Liver (tissue), 9 donors: ENCODE results near the gene LSM4. TPM values are rescaled to one million over a fixed set of nuclear protein-coding genes. Genes with fewer than 3 reads are reported as not detected.

Experiments
- DNase-seq: peaks from one replicate; pipeline ENCODE4 v3.0.0-alpha.2; 2017; ENCODE audit warnings: low spot score
- H3K27ac ChIP-seq, 2 donors: one replicate each; pipeline ENCODE4 v1.7.0; 2013; ENCODE audit warnings: inconsistent platforms in 2 of 2, low read length in 2 of 2, control low read depth in 1 of 2, low read depth in 1 of 2, mild to moderate bottlenecking in 1 of 2
- H3K27me3 ChIP-seq, 4 donors: one replicate each; pipeline versions ENCODE4 v1.6.1 to v1.7.0; 2013; ENCODE audit warnings: low read length in 3 of 4, inconsistent platforms in 1 of 4, mild to moderate bottlenecking in 1 of 4, moderate library complexity in 1 of 4; ENCODE audit not compliant: control insufficient read depth in 4 of 4, insufficient read depth in 4 of 4
- H3K36me3 ChIP-seq, 4 donors: one replicate each; pipeline versions ENCODE4 v1.6.1 to v1.7.0; 2013; ENCODE audit warnings: low read length in 3 of 4, mild to moderate bottlenecking in 3 of 4, low read depth in 1 of 4, moderate library complexity in 1 of 4; ENCODE audit not compliant: control insufficient read depth in 4 of 4, insufficient read depth in 3 of 4
- H3K4me1 ChIP-seq, 4 donors: one replicate each; pipeline versions ENCODE4 v1.6.1 to v1.7.0; 2013; ENCODE audit warnings: low read length in 3 of 4, mild to moderate bottlenecking in 3 of 4, moderate library complexity in 1 of 4; ENCODE audit not compliant: control insufficient read depth in 4 of 4, insufficient read depth in 4 of 4
- H3K4me3 ChIP-seq, 3 donors: one replicate each; pipeline versions ENCODE4 v1.6.1 to v1.7.0; 2013; ENCODE audit warnings: low read length in 3 of 3, control low read depth in 1 of 3, low read depth in 1 of 3, mild to moderate bottlenecking in 1 of 3
- H3K9ac ChIP-seq, 2 donors: one replicate each; pipeline ENCODE4 v1.7.0; 2013; ENCODE audit warnings: low read length in 2 of 2, mild to moderate bottlenecking in 2 of 2, moderate library complexity in 2 of 2, control low read depth in 1 of 2, low read depth in 1 of 2
- H3K9me3 ChIP-seq, 4 donors: one replicate each; pipeline versions ENCODE4 v1.6.1 to v1.7.0; 2013; ENCODE audit warnings: low read length in 3 of 4; ENCODE audit not compliant: control insufficient read depth in 4 of 4
- ATF3 ChIP-seq: IDR thresholded peaks from 2 replicates; pipeline ENCODE4 v1.6.1; 2016; ENCODE audit warnings: antibody characterized with exemption
- CTCF ChIP-seq: fragments of 150-350 bp; IDR thresholded peaks from 2 replicates; pipeline ENCODE4 v1.5.1; 2017; ENCODE audit warnings: improper control_type of control experiment, low read depth, low read length; ENCODE audit not compliant: missing input control
- EGR1 ChIP-seq, 2 donors: IDR thresholded peaks; 2 replicates each; pipeline ENCODE4 v1.6.1; 2016 to 2018; ENCODE audit warnings: antibody characterized with exemption in 2 of 2, low read depth in 2 of 2
- FOXA2 ChIP-seq: IDR thresholded peaks from 2 replicates; pipeline ENCODE4 v1.6.1; 2016; ENCODE audit warnings: antibody characterized with exemption
- GABPA ChIP-seq, 2 donors: IDR thresholded peaks in 1 of 2; conservative IDR thresholded peaks in 1 of 2; 2 replicates each; pipeline ENCODE4 v1.6.1; 2016; ENCODE audit warnings: antibody characterized with exemption in 2 of 2, mild to moderate bottlenecking in 1 of 2, moderate library complexity in 1 of 2
- HNF4A ChIP-seq, 2 donors: conservative IDR thresholded peaks; 2 replicates each; pipeline ENCODE4 v1.6.1; 2016; ENCODE audit warnings: antibody characterized with exemption in 2 of 2, mild to moderate bottlenecking in 2 of 2
- HNF4G ChIP-seq: IDR thresholded peaks from 2 replicates; pipeline ENCODE4 v1.6.1; 2016; ENCODE audit warnings: antibody characterized with exemption
- JUND ChIP-seq, 2 donors: IDR thresholded peaks; 2 replicates each; pipeline ENCODE4 v1.6.1; 2016; ENCODE audit warnings: antibody characterized with exemption in 2 of 2
- NR2F2 ChIP-seq: IDR thresholded peaks from 2 replicates; pipeline ENCODE4 v1.6.1; 2016; ENCODE audit warnings: antibody characterized with exemption
- RAD21 ChIP-seq, 2 donors: IDR thresholded peaks; 2 replicates each; pipeline ENCODE4 v1.6.1; 2016; ENCODE audit warnings: antibody characterized with exemption in 2 of 2, mild to moderate bottlenecking in 2 of 2
- RXRA ChIP-seq, 2 donors: IDR thresholded peaks; 2 replicates each; pipeline ENCODE4 v1.6.1; 2017 to 2018; ENCODE audit warnings: antibody characterized with exemption in 2 of 2, mild to moderate bottlenecking in 1 of 2
- SP1 ChIP-seq: IDR thresholded peaks from 2 replicates; pipeline ENCODE4 v1.6.1; 2018; ENCODE audit warnings: antibody characterized with exemption, mild to moderate bottlenecking
- WGBS: extraction: QIAGEN DNeasy Blood & Tissue Kit; methylation state at CpG from one replicate; pipeline ENCODE4 v1.1.7; 2013; 5-methylcytosine and 5-hydroxymethylcytosine counted together
- polyA plus RNA-seq, 2 donors: library from polyadenylated mRNA; stranded (reverse) in 1 of 2; unstranded in 1 of 2; fragments of 200-250 nt in 1 of 2; fragments of >200 nt in 1 of 2; fragmentation: Nextera tagmentation in 1 of 2; extraction: Ambion mirVana in 1 of 2; gene quantifications; one replicate each; pipeline versions ENCODE4 v1.2.1 to v1.2.3, GENCODE V29; 2013 to 2015
- total RNA-seq, 2 donors: library from RNA; depleted of rRNA; stranded (reverse); fragments of >200 nt; gene quantifications; one replicate each; pipeline ENCODE4 v1.2.3, GENCODE V29; 2014
- TF ChIP-seq, protein P1 (sequence below): IDR thresholded peaks from 2 replicates; pipeline ENCODE4 v1.6.1; 2016; ENCODE audit warnings: antibody characterized with exemption
- donor health status: healthy.
- donor health status: healthy.
- donor health status: healthy.
- donor health status: healthy.
- donor health status: healthy.

Gene LSM4
- total and polyA plus RNA-seq, 4 donors = 42.4 to 100 (median 75.1) TPM

- Histone ChIP-seq H3K4me1 (peaks cover 2 to 16% (median 12%) of the 10 kb centered on the region in 4 donors), H3K36me3 (no peaks in the 10 kb centered on the region), H3K4me3 (no peak overlapping the region), H3K27me3 (no peaks in the 10 kb centered on the region), H3K27ac (no peak overlapping the region), H3K9me3 (no peaks in the 10 kb centered on the region), H3K9ac (no peak overlapping the region)
- TF ChIP-seq GABPA (IDR thresholded peaks at IDR 0.05 in 1 of 2, conservative IDR thresholded peaks at IDR 0.05 in 1 of 2) (no peak), FOXA2 (no peak), ATF3 (no peak), EGR1 (IDR thresholded peaks at IDR 0.05; ENCODE audit: low read depth in 2 of 2) (no peak), NR2F2 (no peak), HNF4A (conservative IDR thresholded peaks at IDR 0.05) (no peak), SP1 (no peak)
- TF ChIP-seq, protein P1, sequence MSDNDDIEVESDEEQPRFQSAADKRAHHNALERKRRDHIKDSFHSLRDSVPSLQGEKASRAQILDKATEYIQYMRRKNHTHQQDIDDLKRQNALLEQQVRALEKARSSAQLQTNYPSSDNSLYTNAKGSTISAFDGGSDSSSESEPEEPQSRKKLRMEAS = no peak
- 92% methylated on average over 15 of the region's 15 CpGs for WGBS
- DNase-seq = no peak
Observed at GRCh38 chr19:18332917-18333530, 10.1 kb upstream of the LSM4 start.

DNA sequence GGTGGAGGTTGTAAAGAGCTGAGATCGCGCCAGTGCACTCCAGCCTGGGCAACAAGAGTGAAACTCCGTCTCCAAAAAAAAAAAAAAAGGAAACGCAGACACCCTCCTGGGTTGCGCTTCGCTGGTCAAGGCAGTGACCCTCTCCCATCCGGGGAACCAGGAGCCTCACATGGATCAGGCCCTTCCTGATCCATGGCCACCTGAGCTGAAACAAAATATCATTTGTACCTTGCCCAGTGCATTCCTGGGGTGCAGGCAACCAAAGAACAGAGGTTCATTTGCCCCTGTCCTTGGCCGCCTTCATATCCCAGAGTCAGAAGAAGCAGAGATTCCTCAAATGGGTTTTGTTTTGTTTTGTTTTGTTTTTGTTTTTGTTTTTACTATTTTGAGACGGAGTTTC lies 8.0 kb upstream of the LSM4 start:
- TF ChIP-seq NR2F2 = no peak
- no peak for TF ChIP-seq CTCF
- TF ChIP-seq RAD21 (IDR thresholded peaks at IDR 0.05) = no peak
- TF ChIP-seq FOXA2 = no peak
- no peak for TF ChIP-seq ATF3
- no peak for TF ChIP-seq GABPA (IDR thresholded peaks at IDR 0.05 in 1 of 2, conservative IDR thresholded peaks at IDR 0.05 in 1 of 2)
- TF ChIP-seq EGR1 (IDR thresholded peaks at IDR 0.05; ENCODE audit: low read depth in 2 of 2) = no peak
- TF ChIP-seq RXRA (IDR thresholded peaks at IDR 0.05) = no peak
- no peak for TF ChIP-seq HNF4G
- no peak for TF ChIP-seq JUND (IDR thresholded peaks at IDR 0.05)
- Histone ChIP-seq H3K36me3 (no peaks in the 10 kb centered on the region), H3K4me3 (no peak overlapping the region), H3K27ac (no peak overlapping the region), H3K9me3 (no peaks in the 10 kb centered on the region), H3K27me3 (no peaks in the 10 kb centered on the region), H3K4me1 (peaks cover 2 to 12% (median 10%) of the 10 kb centered on the region in 4 donors), H3K9ac (no peak overlapping the region)
- 90% methylated on average over 9 of the region's 9 CpGs for WGBS
- DNase-seq = no peak

- Histone ChIP-seq H3K27ac (peak overlapping the region; percentile 56 to 78), H3K4me1 (peaks cover 2 to 13% (median 10%) of the 10 kb centered on the region in 4 donors), H3K9ac (no peak overlapping the region), H3K36me3 (no peaks in the 10 kb centered on the region), H3K4me3 (peak overlapping the region in 1 of 3 donors; percentile 3), H3K27me3 (no peaks in the 10 kb centered on the region), H3K9me3 (no peaks in the 10 kb centered on the region)
- no peak for DNase-seq
- WGBS = 68% methylated on average over 6 of the region's 6 CpGs
- TF ChIP-seq RXRA (IDR thresholded peaks at IDR 0.05) (peak in 1 of 2 donors; percentile 4), RAD21 (IDR thresholded peaks at IDR 0.05) (no peak)
Observed at GRCh38 chr19:18329035-18329376, 6.1 kb upstream of the LSM4 start.
